HG03571 (cell line): ENCODE results near the gene ARID3A.

Experiments
- ATAC-seq: cut with Tn5 transposase; IDR thresholded peaks from one replicate; pipeline ENCODE4 v1.9.1; 2021; ENCODE audit not compliant: unreplicated experiment

ARID3A gene

GRCh38 chr19:960601-960938, 34.7 kb downstream of the ARID3A start:
- ATAC-seq = no peak

GRCh38 chr19:961866-962620, 36.2 kb downstream of the ARID3A start:
- no peak for ATAC-seq

GRCh38 chr19:962683-963400, 37.0 kb downstream of the ARID3A start:
- ATAC-seq = no peak

- no peak for ATAC-seq
These were observed 37.7 kb downstream of the ARID3A start for GRCh38 chr19:963486-963951.

GRCh38 chr19:964116-964520, 38.3 kb downstream of the ARID3A start:
- ATAC-seq = no peak

- ATAC-seq = no peak
These were observed 39.2 kb downstream of the ARID3A start for GRCh38 chr19:964761-965694.

- no peak for ATAC-seq
These were observed 40.8 kb downstream of the ARID3A start for GRCh38 chr19:966485-967088.

- ATAC-seq = no peak
These were observed 44.9 kb downstream of the ARID3A start for GRCh38 chr19:970695-971094.

- ATAC-seq = no peak
These were observed 46.0 kb downstream of the ARID3A start for GRCh38 chr19:971795-972194.

- ATAC-seq = no peak
These were observed 46.4 kb downstream of the ARID3A start for GRCh38 chr19:972281-972680.

- no peak for ATAC-seq
These were observed 48.1 kb downstream of the ARID3A start for GRCh38 chr19:973726-974563.

GRCh38 chr19:974564-975257, 48.9 kb downstream of the ARID3A start:
- no peak for ATAC-seq

GRCh38 chr19:976476-976875, 50.6 kb downstream of the ARID3A start:
- ATAC-seq = no peak

- no peak for ATAC-seq
These were observed 51.2 kb downstream of the ARID3A start for GRCh38 chr19:977058-977464.

- ATAC-seq = no peak
These were observed 53.5 kb downstream of the ARID3A start for GRCh38 chr19:979318-979741.

GRCh38 chr19:980133-980998, 54.5 kb downstream of the ARID3A start:
- ATAC-seq = no peak

GRCh38 chr19:982567-983170, 56.8 kb downstream of the ARID3A start:
- peak; percentile 56 for ATAC-seq
